H1 (cell line): ENCODE measurements around the gene PDZK1IP1. TPM values are rescaled to one million over a fixed set of nuclear protein-coding genes. Genes with fewer than 3 reads are reported as not detected.

Experiments
- BRCA1 ChIP-seq: IDR thresholded peaks from 2 replicates; pipeline ENCODE4 v1.6.1; 2012; ENCODE audit warnings: low read depth, low read length, improper control_type of control experiment
- CBX8 ChIP-seq: fragments of 300-800, 300-1000 bp; sonication (generic); IDR thresholded peaks from 2 replicates; pipeline ENCODE4 v1.7.1; 2016; ENCODE audit warnings: low read depth, low read length, borderline replicate concordance
- EGR1 ChIP-seq: IDR thresholded peaks from 2 replicates; pipeline ENCODE4 v1.6.1; 2011; ENCODE audit warnings: low read depth, low read length, borderline replicate concordance
- JUN ChIP-seq: IDR thresholded peaks from 2 replicates; pipeline ENCODE4 v1.6.1; 2011; ENCODE audit warnings: low read depth, mild to moderate bottlenecking, improper control_type of control experiment, low read length
- SAP30 ChIP-seq: fragments of 300-600 bp; sonication (generic); IDR thresholded peaks from 2 replicates; pipeline ENCODE4 v1.7.1; 2012; ENCODE audit warnings: low read length, moderate library complexity, mild to moderate bottlenecking, inconsistent platforms; ENCODE audit not compliant: insufficient read depth, insufficient replicate concordance
- SP2 ChIP-seq: IDR thresholded peaks from 2 replicates; pipeline ENCODE4 v1.6.1; 2012; ENCODE audit warnings: mild to moderate bottlenecking, low read length, inconsistent platforms
- polyA plus RNA-seq, 7 experiments: library from polyadenylated mRNA; depleted of rRNA in 3 of 7; stranded (reverse) in 5 of 7; unstranded in 2 of 7; fragments of >200 nt in 5 of 7; fragments of 200-250 nt in 2 of 7; gene quantifications; 1 replicate in 5 of 7; 2 replicates in 1 of 7; 4 replicates in 1 of 7; pipeline versions ENCODE4 v1.2.1 to v1.2.3, GENCODE V29; 2011 to 2013; ENCODE audit warnings: missing spikeins in 2 of 7, mixed read lengths in 2 of 7
- total RNA-seq: library from RNA; stranded (reverse); fragmentation: NEBNext Ultra II Directional; extraction: Animal tissue kit (Norgen Biotek cat#: 25700); gene quantifications from 2 replicates; pipeline ENCODE4 v1.2.1, GENCODE V29; 2021

PDZK1IP1 gene
- total and polyA plus RNA-seq, 2 of the 8 experiments (the other 6 are each of a cell fraction or from before 2014, with no cell fraction given), result 0.17 TPM; not detected in 1

- no peak for TF ChIP-seq EGR1
- peak; percentile 100 for TF ChIP-seq CBX8
- TF ChIP-seq SP2, result no peak
- no peak for TF ChIP-seq JUN
- TF ChIP-seq SAP30, result no peak
- TF ChIP-seq BRCA1, result no peak
Observed at GRCh38 chr1:47231301-47232186, 41.7 kb upstream of the PDZK1IP1 start (continued).
